Neuronal stem cell (in vitro differentiated cells): ENCODE results near the gene TNFRSF18.

Experiments
- DNase-seq: peaks from one replicate; pipeline ENCODE4 v3.0.0-alpha.2; 2013; ENCODE audit warnings: low spot score
- H2AFZ ChIP-seq: one replicate; pipeline ENCODE4 v1.6.1; 2013; ENCODE audit warnings: mild to moderate bottlenecking, low read length, inconsistent platforms
- H2AK5ac ChIP-seq: 2 replicates; pipeline ENCODE4 v1.6.1; 2013; ENCODE audit warnings: low read depth, mild to moderate bottlenecking, inconsistent platforms, low read length, moderate library complexity, mixed read lengths
- H2BK120ac ChIP-seq: 2 replicates; pipeline ENCODE4 v1.6.1; 2013; ENCODE audit warnings: low read depth, mild to moderate bottlenecking, inconsistent platforms, low read length, moderate library complexity, mixed read lengths
- H2BK12ac ChIP-seq: one replicate; pipeline ENCODE4 v1.6.1; 2013; ENCODE audit warnings: low read length, inconsistent platforms
- H2BK15ac ChIP-seq: 2 replicates; pipeline ENCODE4 v1.6.1; 2013; ENCODE audit warnings: mild to moderate bottlenecking, low read length, inconsistent platforms, mixed read lengths
- H2BK5ac ChIP-seq: one replicate; pipeline ENCODE4 v1.6.1; 2013; ENCODE audit warnings: inconsistent platforms, mild to moderate bottlenecking, low read length, moderate library complexity
- H3K14ac ChIP-seq: one replicate; pipeline ENCODE4 v1.6.1; 2013; ENCODE audit warnings: low read length, inconsistent platforms
- H3K18ac ChIP-seq: 2 replicates; pipeline ENCODE4 v1.6.1; 2013; ENCODE audit warnings: low read length, inconsistent platforms
- H3K23ac ChIP-seq: 2 replicates; pipeline ENCODE4 v1.6.1; 2013; ENCODE audit warnings: low read depth, mild to moderate bottlenecking, mixed read lengths, low read length, inconsistent platforms; ENCODE audit not compliant: poor library complexity
- H3K27ac ChIP-seq: replicated peaks from 3 replicates; pipeline ENCODE4 v1.5.1; 2013; ENCODE audit warnings: low read length, inconsistent platforms
- H3K27me3 ChIP-seq, 3 experiments: 2 replicates each; pipeline ENCODE4 v1.6.1; 2013; ENCODE audit warnings: low read length in 3 of 3, mild to moderate bottlenecking in 2 of 3, inconsistent platforms in 1 of 3, low read depth in 1 of 3, mixed read lengths in 1 of 3, moderate library complexity in 1 of 3; ENCODE audit not compliant: control insufficient read depth in 3 of 3, insufficient read depth in 3 of 3
- H3K36me3 ChIP-seq, 2 donors: replicated peaks in 1 of 2; 2 replicates each; pipeline ENCODE4 v1.6.1; 2013; ENCODE audit warnings: low read length in 2 of 2; ENCODE audit not compliant: control insufficient read depth in 2 of 2, insufficient read depth in 2 of 2
- H3K4ac ChIP-seq: 2 replicates; pipeline ENCODE4 v1.6.1; 2013; ENCODE audit warnings: inconsistent platforms, mild to moderate bottlenecking, low read length, moderate library complexity
- H3K4me1 ChIP-seq, 2 donors: 1 replicate in 1 of 2; 2 replicates in 1 of 2; pipeline ENCODE4 v1.6.1; 2013; ENCODE audit warnings: low read length in 2 of 2, low read depth in 1 of 2; ENCODE audit not compliant: control insufficient read depth in 2 of 2, insufficient read depth in 1 of 2
- H3K4me2 ChIP-seq: one replicate; pipeline ENCODE4 v1.6.1; 2013; ENCODE audit warnings: mild to moderate bottlenecking, low read length, inconsistent platforms; ENCODE audit not compliant: insufficient read depth, poor library complexity, severe bottlenecking
- H3K4me3 ChIP-seq, 2 donors: 2 replicates each; pipeline ENCODE4 v1.5.1; 2013; ENCODE audit warnings: low read length in 2 of 2, mild to moderate bottlenecking in 2 of 2, inconsistent platforms in 1 of 2, moderate library complexity in 1 of 2
- H3K79me1 ChIP-seq: one replicate; pipeline ENCODE4 v1.6.1; 2013; ENCODE audit warnings: low read depth, mild to moderate bottlenecking, inconsistent platforms, low read length, moderate library complexity
- H3K9ac ChIP-seq: one replicate; pipeline ENCODE4 v1.6.1; 2013; ENCODE audit warnings: mild to moderate bottlenecking, low read depth, low read length, inconsistent platforms; ENCODE audit not compliant: poor library complexity
- H3K9me3 ChIP-seq, 2 donors: replicated peaks in 1 of 2; 2 replicates each; pipeline versions ENCODE3 to v1.6.1; 2013; ENCODE audit warnings: low read length in 2 of 2, mild to moderate bottlenecking in 2 of 2, inconsistent platforms in 1 of 2, low read depth in 1 of 2, mixed read lengths in 1 of 2, moderate library complexity in 1 of 2; ENCODE audit not compliant: control insufficient read depth in 2 of 2, insufficient read depth in 1 of 2
- H4K8ac ChIP-seq: one replicate; pipeline ENCODE4 v1.6.1; 2013; ENCODE audit warnings: low read depth, mild to moderate bottlenecking, inconsistent platforms, low read length, moderate library complexity
- H4K91ac ChIP-seq: one replicate; pipeline ENCODE4 v1.6.1; 2013; ENCODE audit warnings: low read length, low read depth, mild to moderate bottlenecking, inconsistent platforms; ENCODE audit not compliant: poor library complexity
- WGBS, 2 donors: extraction: QIAGEN DNeasy Blood & Tissue Kit; methylation state at CpG; one replicate each; pipeline ENCODE4 v1.1.7; 2013; ENCODE audit warnings: missing lambda C conversion rate in 2 of 2, mixed read lengths in 1 of 2; ENCODE audit not compliant: insufficient read length in 2 of 2, insufficient replicate concordance in 1 of 2; ENCODE audit errors: extremely low coverage in 2 of 2; 5-methylcytosine and 5-hydroxymethylcytosine counted together

Gene TNFRSF18

DNA sequence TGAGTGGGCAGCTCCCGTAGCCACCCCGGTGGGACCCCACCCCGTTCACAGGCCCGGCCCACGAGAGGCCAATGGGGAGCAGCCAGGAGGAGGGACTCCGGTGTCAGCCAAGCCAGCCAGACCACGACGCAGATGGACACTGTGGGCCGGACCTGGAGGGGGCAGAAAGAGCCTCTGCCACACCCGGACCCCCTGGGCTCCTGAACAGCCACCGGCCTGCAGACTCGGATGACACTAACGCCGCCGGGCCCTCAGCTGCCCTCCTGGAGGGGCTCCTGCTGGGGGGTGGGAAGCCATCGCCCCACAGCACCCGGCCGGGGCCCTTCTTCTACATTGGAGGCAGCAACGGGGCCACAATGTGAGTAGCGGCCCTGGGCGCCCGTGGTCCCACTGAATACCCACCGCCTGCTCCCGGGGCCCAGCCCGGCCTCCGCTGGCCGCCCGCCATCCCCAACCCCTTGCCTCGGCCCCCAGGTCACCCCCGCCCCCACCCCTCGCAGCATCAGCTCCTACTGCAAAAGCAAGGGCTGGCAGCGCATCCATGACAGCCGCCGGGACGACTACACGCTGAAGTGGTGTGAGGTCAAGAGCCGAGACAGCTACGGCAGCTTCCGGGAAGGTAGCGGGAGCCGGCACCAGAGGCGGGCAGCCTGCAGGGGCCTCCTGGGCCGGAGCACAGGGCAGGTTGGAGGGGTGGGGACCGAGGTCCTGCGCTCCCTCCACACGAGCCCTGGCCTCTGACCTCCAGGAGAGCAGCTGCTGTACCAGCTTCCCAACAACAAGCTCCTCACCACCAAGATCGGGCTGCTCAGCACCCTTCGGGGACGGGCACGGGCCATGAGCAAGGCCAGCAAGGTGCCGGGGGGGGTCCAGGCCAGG lies 26.2 kb downstream of the TNFRSF18 start:
- DNase-seq = no peak
- H3K9me3 ChIP-seq = peaks cover 0 to 6% of the 10 kb centered on the region in 2 donors
- no peak overlapping the region for H3K4me3 ChIP-seq
- H3K36me3 ChIP-seq = no peaks in the 10 kb centered on the region
- no peak overlapping the region for H2BK12ac ChIP-seq
- peak overlapping the region; percentile 75 for H2AK5ac ChIP-seq
- H3K4me2 ChIP-seq = no peak overlapping the region
- peak overlapping the region; percentile 71 for H3K18ac ChIP-seq
- H3K79me1 ChIP-seq = peaks cover 6% of the 10 kb centered on the region
- peaks cover 6 to 8% of the 10 kb centered on the region in 2 donors for H3K4me1 ChIP-seq
- H3K14ac ChIP-seq = peak overlapping the region; percentile 38
- H3K27me3 ChIP-seq = peaks cover 0 to 32% (median 10%) of the 10 kb centered on the region in 3 experiments
- H3K23ac ChIP-seq = no peak overlapping the region
- H3K27ac ChIP-seq = no peak overlapping the region
- H2BK120ac ChIP-seq = no peak overlapping the region
- WGBS, 2 donors = no CpG with 5 or more reads among the region's 51 CpGs
- no peak overlapping the region for H3K4ac ChIP-seq
- peak overlapping the region; percentile 81 for H3K9ac ChIP-seq
- H2BK5ac ChIP-seq = no peak overlapping the region
- H4K91ac ChIP-seq = no peak overlapping the region
- H2BK15ac ChIP-seq = peak overlapping the region; percentile 37
- H4K8ac ChIP-seq = no peak overlapping the region
- H2AFZ ChIP-seq = no peak overlapping the region

DNA sequence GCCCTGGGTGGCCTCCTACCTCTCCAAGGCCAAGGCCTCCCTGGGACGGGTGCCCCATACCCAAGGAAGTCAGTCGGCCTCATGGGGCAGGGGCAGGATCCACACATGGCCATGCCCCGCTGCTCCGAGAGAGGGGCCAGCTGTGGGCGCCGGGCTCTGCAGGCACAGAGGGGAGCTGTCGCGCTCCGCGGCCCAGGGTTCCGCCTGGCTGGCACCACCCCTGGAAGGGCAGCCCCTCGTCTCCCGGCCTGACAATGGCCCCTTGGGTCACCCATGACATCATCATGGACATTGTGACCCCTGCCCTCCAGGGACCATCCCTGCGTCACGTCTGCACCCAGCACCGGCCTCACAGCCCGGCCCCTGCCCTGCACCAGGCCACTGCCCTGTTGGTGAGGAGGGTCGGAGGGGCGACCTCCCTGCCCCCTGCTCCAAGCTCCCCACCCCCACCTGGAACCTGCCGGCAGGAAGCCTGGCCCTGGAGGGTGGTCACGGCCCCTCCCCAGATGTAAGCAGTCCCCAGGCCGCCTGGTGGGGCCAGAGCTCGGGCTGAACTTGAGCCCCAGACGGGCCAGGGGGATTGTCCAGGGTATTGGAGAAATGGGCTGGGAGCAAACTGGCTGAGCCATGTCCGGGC lies 26.9 kb downstream of the TNFRSF18 start:
- H4K91ac ChIP-seq = no peak overlapping the region
- H3K23ac ChIP-seq = peak overlapping the region; percentile 89
- H3K4me2 ChIP-seq = no peak overlapping the region
- WGBS, 2 donors = no CpG with 5 or more reads among the region's 25 CpGs
- peaks cover 6 to 8% of the 10 kb centered on the region in 2 donors for H3K4me1 ChIP-seq
- H3K27me3 ChIP-seq = peaks cover 0 to 33% (median 10%) of the 10 kb centered on the region in 3 experiments
- no peak overlapping the region for H3K9ac ChIP-seq
- no peaks in the 10 kb centered on the region for H3K36me3 ChIP-seq
- H2AFZ ChIP-seq = no peak overlapping the region
- H2BK120ac ChIP-seq = no peak overlapping the region
- no peak overlapping the region for H3K4ac ChIP-seq
- H3K14ac ChIP-seq = peak overlapping the region; percentile 56
- peak overlapping the region; percentile 89 for H2BK15ac ChIP-seq
- H2AK5ac ChIP-seq = peak overlapping the region; percentile 96
- no peak overlapping the region for H2BK12ac ChIP-seq
- peaks cover 0 to 7% of the 10 kb centered on the region in 2 donors for H3K9me3 ChIP-seq
- H3K18ac ChIP-seq = peak overlapping the region; percentile 48
- H3K79me1 ChIP-seq = peaks cover 6% of the 10 kb centered on the region
- no peak overlapping the region for H3K27ac ChIP-seq
- no peak overlapping the region for H3K4me3 ChIP-seq
- H2BK5ac ChIP-seq = no peak overlapping the region
- no peak for DNase-seq
- H4K8ac ChIP-seq = no peak overlapping the region

DNA sequence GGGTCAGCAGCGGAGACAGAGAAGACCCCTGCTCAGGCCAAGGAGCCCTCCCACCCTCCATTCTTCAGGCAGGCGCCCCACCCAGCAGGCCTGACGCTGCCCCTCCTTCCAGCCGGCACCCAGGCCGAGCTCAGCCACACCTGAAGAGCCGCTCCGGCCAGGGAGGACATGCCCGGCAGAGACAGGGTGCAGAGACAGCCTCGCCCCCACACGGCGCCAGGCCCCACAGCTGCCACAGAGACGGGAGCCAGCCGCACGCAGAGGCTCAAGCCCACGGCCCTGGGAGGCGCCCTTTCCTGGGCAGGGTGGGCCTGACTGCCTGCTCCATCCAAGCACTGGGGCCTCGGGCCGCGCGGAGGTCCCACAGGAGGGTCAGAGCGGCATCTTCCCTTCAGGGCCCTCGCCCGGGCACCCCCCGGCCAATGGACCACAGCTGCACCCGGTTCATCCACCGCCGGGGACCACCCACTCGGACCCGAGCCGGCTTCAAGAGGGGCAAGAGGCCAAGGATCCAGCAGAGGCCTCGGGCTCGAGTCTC lies 27.5 kb downstream of the TNFRSF18 start:
- DNase-seq = no peak
- Histone ChIP-seq H3K9ac (peak overlapping the region; percentile 77), H3K36me3 (no peaks in the 10 kb centered on the region), H2BK5ac (no peak overlapping the region), H4K8ac (no peak overlapping the region), H3K23ac (peak overlapping the region; percentile 89), H3K27me3 (peaks cover 0 to 38% (median 10%) of the 10 kb centered on the region in 3 experiments), H3K4me3 (no peak overlapping the region), H2BK15ac (peak overlapping the region; percentile 89), H3K18ac (peak overlapping the region; percentile 90), H3K9me3 (peaks cover 0 to 7% of the 10 kb centered on the region in 2 donors), H3K27ac (no peak overlapping the region), H4K91ac (no peak overlapping the region), H3K4me1 (peaks cover 9 to 12% of the 10 kb centered on the region in 2 donors), H2AK5ac (peak overlapping the region; percentile 96), H3K14ac (peak overlapping the region; percentile 56), H3K4ac (no peak overlapping the region), H2AFZ (no peak overlapping the region), H2BK120ac (no peak overlapping the region), H3K79me1 (peaks cover 4% of the 10 kb centered on the region), H2BK12ac (peak overlapping the region; percentile 22), H3K4me2 (no peak overlapping the region)
- WGBS, 2 donors = no CpG with 5 or more reads among the region's 32 CpGs
